Epidermal melanocyte (primary cell): ENCODE results near the gene CLDN34.

Experiments used
- DNase-seq: peaks from one replicate; pipeline ENCODE4 v3.0.0; 2011; ENCODE audit warnings: low spot score; ENCODE audit not compliant: insufficient read length

The CLDN34 gene

GRCh38 chrX:10015723-10016518 lies 48.8 kb downstream of the CLDN34 start:
- no peak for DNase-seq

DNA sequence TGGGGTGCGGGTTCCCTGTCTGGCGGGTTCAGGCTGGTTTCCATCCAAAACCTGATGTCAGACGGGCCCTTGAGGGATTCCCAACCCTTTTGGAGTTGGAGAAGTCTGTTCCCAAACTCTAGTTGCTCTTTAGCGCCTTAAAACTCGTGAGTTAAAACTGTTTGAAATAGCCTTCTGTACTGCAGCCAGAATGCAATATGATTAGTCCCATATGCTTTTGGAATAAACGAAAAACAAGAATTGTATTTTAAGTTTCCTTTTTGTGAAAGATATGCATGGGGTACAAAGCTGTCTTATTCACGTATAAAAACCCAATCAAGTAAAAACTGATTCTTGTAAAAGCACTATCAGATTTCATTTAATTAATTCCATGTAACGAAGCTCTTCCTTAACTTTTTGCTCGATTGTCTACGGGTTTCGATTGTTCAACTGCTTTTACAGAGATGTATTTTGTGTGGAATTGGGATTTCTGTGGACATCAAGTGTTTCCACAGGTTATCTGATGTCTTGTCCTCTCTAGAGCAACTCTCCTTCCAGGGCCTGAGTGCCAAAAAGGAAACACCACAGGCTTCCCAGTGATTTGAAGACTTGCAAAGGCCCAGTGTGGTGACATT lies 49.5 kb downstream of the CLDN34 start:
- no peak for DNase-seq

DNA sequence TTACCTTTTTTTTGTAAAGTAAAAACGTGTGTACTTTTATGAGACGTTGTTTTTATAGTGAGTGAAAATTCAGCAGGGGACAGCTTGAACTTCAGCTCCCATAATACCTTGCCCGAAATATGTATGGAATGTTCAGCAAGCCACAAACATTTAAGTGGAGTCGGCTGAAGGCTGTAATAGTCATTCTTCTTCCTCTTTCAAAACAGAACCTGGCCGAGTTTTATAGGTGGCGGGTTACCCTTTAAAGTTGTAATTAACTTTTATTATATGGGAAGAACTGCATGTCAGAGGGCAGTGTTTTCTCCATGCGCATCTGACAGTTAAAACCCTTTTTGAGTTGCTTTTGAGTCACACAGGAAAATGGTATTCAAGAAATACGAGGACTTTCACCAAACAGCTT lies 50.7 kb downstream of the CLDN34 start:
- no peak for DNase-seq
